Keratinocyte (primary cell): ENCODE measurements around the gene SPATS2L. TPM values are rescaled to one million over a fixed set of nuclear protein-coding genes. Genes with fewer than 3 reads are reported as not detected.

Source experiments
- DNase-seq: peaks from one replicate; pipeline ENCODE4 v3.0.0-alpha.2; 2011; ENCODE audit warnings: low read depth, missing footprints, low spot score
- FAIRE-seq: peaks from 2 replicates; lab custom pipeline; 2011; peaks lifted over from hg19 to GRCh38; lab: Jason Lieb, UNC
- H2AFZ ChIP-seq: 2 replicates; pipeline ENCODE4 v1.6.0; 2012; ENCODE audit warnings: low read length, control low read depth, inconsistent platforms; ENCODE audit not compliant: control insufficient read depth
- H3K27ac ChIP-seq: 2 replicates; pipeline ENCODE4 v1.5.1; 2011; ENCODE audit warnings: low read length; ENCODE audit not compliant: control insufficient read depth, insufficient read depth
- H3K27me3 ChIP-seq: 3 replicates; pipeline ENCODE4 v1.6.0; 2011; ENCODE audit warnings: low read length; ENCODE audit not compliant: control insufficient read depth, insufficient read depth; ENCODE audit errors: extremely low read depth
- H3K36me3 ChIP-seq, 2 experiments: 2 replicates in 1 of 2; 3 replicates in 1 of 2; pipeline ENCODE4 v1.5.1; 2011; ENCODE audit warnings: low read length in 2 of 2, mild to moderate bottlenecking in 1 of 2; ENCODE audit not compliant: control insufficient read depth in 2 of 2, insufficient read depth in 2 of 2; ENCODE audit errors: extremely low read depth in 1 of 2
- H3K4me1 ChIP-seq: 3 replicates; pipeline ENCODE4 v1.5.1; 2011; ENCODE audit warnings: low read length; ENCODE audit not compliant: control insufficient read depth, insufficient read depth; ENCODE audit errors: extremely low read depth
- H3K4me2 ChIP-seq: 3 replicates; pipeline ENCODE4 v1.6.0; 2011; ENCODE audit warnings: low read depth, low read length; ENCODE audit not compliant: control insufficient read depth, insufficient read depth; ENCODE audit errors: extremely low read depth
- H3K4me3 ChIP-seq, 3 experiments: fragments of 200-600 bp in 1 of 3; sonication (generic) in 1 of 3; 2 replicates in 2 of 3; 3 replicates in 1 of 3; pipeline ENCODE4 v1.5.1; 2011 to 2016; ENCODE audit warnings: low read length in 3 of 3, mild to moderate bottlenecking in 3 of 3, control low read depth in 2 of 3, inconsistent platforms in 1 of 3, low read depth in 1 of 3, mixed read lengths in 1 of 3, mixed run types in 1 of 3, moderate library complexity in 1 of 3; ENCODE audit not compliant: control insufficient read depth in 2 of 3, insufficient read depth in 2 of 3; ENCODE audit errors: extremely low read depth in 1 of 3
- H3K79me2 ChIP-seq: 2 replicates; pipeline ENCODE4 v1.6.0; 2012; ENCODE audit warnings: low read length; ENCODE audit not compliant: control insufficient read depth, insufficient read depth
- H3K9ac ChIP-seq: 3 replicates; pipeline ENCODE4 v1.6.0; 2011; ENCODE audit warnings: low read length; ENCODE audit not compliant: control insufficient read depth, insufficient read depth; ENCODE audit errors: extremely low read depth
- H3K9me1 ChIP-seq: 3 replicates; pipeline ENCODE4 v1.6.0; 2011; ENCODE audit warnings: low read length; ENCODE audit not compliant: control insufficient read depth, insufficient read depth; ENCODE audit errors: extremely low read depth
- H3K9me3 ChIP-seq: 2 replicates; pipeline ENCODE4 v1.5.1; 2012; ENCODE audit warnings: low read depth, low read length; ENCODE audit not compliant: control insufficient read depth
- H4K20me1 ChIP-seq: 3 replicates; pipeline ENCODE4 v1.6.0; 2011; ENCODE audit warnings: low read length; ENCODE audit not compliant: control insufficient read depth, insufficient read depth; ENCODE audit errors: extremely low read depth
- EZH2 ChIP-seq: IDR thresholded peaks from one replicate; pipeline ENCODE4 v1.6.1; 2012; ENCODE audit warnings: inconsistent platforms, mild to moderate bottlenecking, low read length, moderate library complexity
- dilution Hi-C: fragments of 300-500 bp; cut with MboI; formaldehyde crosslinking; loops from one replicate; pipeline ENCODE4 v1.7.0; 2020; ENCODE audit warnings: low sequenced_read_pairs; ENCODE audit not compliant: extremely low pct_ligation_motif_present
- polyA plus RNA-seq, 5 experiments: library from polyadenylated mRNA; depleted of rRNA in 3 of 5; stranded (reverse) in 3 of 5; stranded (forward) in 1 of 5; unstranded in 1 of 5; fragments of >200 nt; gene quantifications; 1 replicate in 1 of 5; 2 replicates in 3 of 5; 3 replicates in 1 of 5; pipeline versions ENCODE4 v1.2.1 to v1.2.3, GENCODE V29; 2011 to 2012; ENCODE audit warnings: missing spikeins in 2 of 5, low read depth in 1 of 5, low replicate concordance in 1 of 5
- TF ChIP-seq, protein P1 (sequence below), 3 experiments: IDR thresholded peaks in 1 of 3; conservative IDR thresholded peaks in 1 of 3; optimal IDR thresholded peaks in 1 of 3; 2 replicates in 2 of 3; 3 replicates in 1 of 3; pipeline versions ENCODE3 to v1.5.1; 2011; ENCODE audit warnings: low read length in 3 of 3, mild to moderate bottlenecking in 3 of 3, moderate library complexity in 2 of 3, control low read depth in 1 of 3, inconsistent platforms in 1 of 3; ENCODE audit not compliant: insufficient read depth in 2 of 3; ENCODE audit errors: extremely low read depth in 1 of 3

Gene SPATS2L
- polyA plus RNA-seq, 1 donor (not counting 4 experiments of a cell fraction or from before 2014, with no cell fraction given), result 95.3 TPM

DNA sequence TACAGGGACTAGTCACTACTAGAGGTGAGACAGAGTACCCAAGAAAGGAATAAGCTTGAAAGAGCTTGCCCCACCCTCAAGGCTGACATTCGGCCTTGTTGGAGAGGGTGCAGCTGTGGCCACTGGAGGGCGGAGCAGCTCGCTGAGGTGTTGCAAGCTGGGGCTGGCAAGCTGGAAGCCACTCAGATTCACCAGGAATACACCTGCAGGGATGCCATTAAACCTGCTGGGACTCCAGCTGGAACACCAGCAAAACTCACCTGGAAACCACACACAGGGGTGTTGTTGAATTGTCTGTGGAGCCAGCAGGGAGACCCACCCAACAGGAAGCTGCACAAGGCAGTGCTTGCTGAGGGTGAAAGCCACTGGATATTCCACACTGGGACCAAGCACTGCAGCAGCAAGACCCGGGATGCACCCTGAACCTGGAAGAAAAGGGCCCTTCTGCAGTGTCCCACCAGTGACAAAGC, 177.3 kb downstream of the SPATS2L start:
- Histone ChIP-seq H3K4me1 (peaks cover 23% of the 10 kb centered on the region), H4K20me1 (peaks cover 2% of the 10 kb centered on the region), H3K9me3 (no peaks in the 10 kb centered on the region), H3K27ac (no peak overlapping the region), H3K36me3 (peaks cover 0 to 4% of the 10 kb centered on the region in 2 experiments), H3K4me3 (no peak overlapping the region), H2AFZ (no peak overlapping the region), H3K9me1 (no peaks in the 10 kb centered on the region), H3K9ac (no peak overlapping the region), H3K27me3 (no peaks in the 10 kb centered on the region), H3K79me2 (no peaks in the 10 kb centered on the region), H3K4me2 (no peak overlapping the region)
- DNase-seq (peak; percentile 30), FAIRE-seq (peak; percentile 84)
- no peak for TF ChIP-seq EZH2
- TF ChIP-seq, protein P1, sequence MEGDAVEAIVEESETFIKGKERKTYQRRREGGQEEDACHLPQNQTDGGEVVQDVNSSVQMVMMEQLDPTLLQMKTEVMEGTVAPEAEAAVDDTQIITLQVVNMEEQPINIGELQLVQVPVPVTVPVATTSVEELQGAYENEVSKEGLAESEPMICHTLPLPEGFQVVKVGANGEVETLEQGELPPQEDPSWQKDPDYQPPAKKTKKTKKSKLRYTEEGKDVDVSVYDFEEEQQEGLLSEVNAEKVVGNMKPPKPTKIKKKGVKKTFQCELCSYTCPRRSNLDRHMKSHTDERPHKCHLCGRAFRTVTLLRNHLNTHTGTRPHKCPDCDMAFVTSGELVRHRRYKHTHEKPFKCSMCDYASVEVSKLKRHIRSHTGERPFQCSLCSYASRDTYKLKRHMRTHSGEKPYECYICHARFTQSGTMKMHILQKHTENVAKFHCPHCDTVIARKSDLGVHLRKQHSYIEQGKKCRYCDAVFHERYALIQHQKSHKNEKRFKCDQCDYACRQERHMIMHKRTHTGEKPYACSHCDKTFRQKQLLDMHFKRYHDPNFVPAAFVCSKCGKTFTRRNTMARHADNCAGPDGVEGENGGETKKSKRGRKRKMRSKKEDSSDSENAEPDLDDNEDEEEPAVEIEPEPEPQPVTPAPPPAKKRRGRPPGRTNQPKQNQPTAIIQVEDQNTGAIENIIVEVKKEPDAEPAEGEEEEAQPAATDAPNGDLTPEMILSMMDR (optimal IDR thresholded peaks at IDR 0.05 in 1 of 3, IDR thresholded peaks at IDR 0.05 in 1 of 3, conservative IDR thresholded peaks at IDR 0.05 in 1 of 3; ENCODE audit: extremely low read depth in 1 of 3, insufficient read depth in 2 of 3, low read length in 3 of 3), result peak; percentile 89 to 94 (median 92)
- dilution Hi-C loops, result no loop called here

DNA sequence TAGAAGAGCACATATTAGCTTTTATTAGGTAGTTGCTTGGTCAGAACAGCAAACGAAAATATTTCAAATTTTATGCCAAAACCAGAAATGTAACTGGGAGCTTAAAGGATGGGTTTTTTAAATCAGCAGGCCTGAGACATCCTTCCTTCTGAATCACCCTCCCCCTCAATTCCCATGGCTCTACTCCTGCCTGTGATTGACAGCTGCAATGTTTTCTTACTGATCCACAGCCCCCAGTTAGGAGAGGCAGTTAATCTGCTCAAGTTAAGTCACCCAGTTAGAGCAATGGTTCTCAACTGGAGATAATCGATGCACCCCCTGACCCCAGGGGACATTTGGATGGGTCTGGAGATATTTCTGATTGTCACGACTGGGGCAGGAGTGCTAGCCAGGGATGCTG, 178.4 kb downstream of the SPATS2L start:
- no peak overlapping the region for H3K27ac ChIP-seq
- DNase-seq (no peak), FAIRE-seq (no peak)
- no peaks in the 10 kb centered on the region for H3K9me1 ChIP-seq
- peaks cover 2% of the 10 kb centered on the region in 2 experiments for H3K36me3 ChIP-seq
- no peak overlapping the region for H3K4me2 ChIP-seq
- TF ChIP-seq, protein P1 (optimal IDR thresholded peaks at IDR 0.05 in 1 of 3, IDR thresholded peaks at IDR 0.05 in 1 of 3, conservative IDR thresholded peaks at IDR 0.05 in 1 of 3; ENCODE audit: extremely low read depth in 1 of 3, insufficient read depth in 2 of 3, low read length in 3 of 3), result no peak
- TF ChIP-seq EZH2, result no peak
- dilution Hi-C loops, result no loop called here
- no peak overlapping the region for H3K4me3 ChIP-seq
- H3K79me2 ChIP-seq, result no peaks in the 10 kb centered on the region
- H3K9me3 ChIP-seq, result no peaks in the 10 kb centered on the region
- H4K20me1 ChIP-seq, result peaks cover 2% of the 10 kb centered on the region
- H3K27me3 ChIP-seq, result no peaks in the 10 kb centered on the region
- H2AFZ ChIP-seq, result no peak overlapping the region
- no peak overlapping the region for H3K9ac ChIP-seq
- peaks cover 20% of the 10 kb centered on the region for H3K4me1 ChIP-seq
